Stimulated activated CD4-positive, alpha-beta T cell treated with anti-CD3 and anti-CD28 coated beads, Interleukin-1b, Interleukin-23, amount 100 ng/mL, for 4 hours (primary cell): ENCODE data around the gene MEX3D.
"Not testable (repeated sequence)": the region's sequence is repeated elsewhere in the genome, so short reads cannot be mapped to it uniquely, and the experiment has no call there.

ENCODE experiments used
- DNase-seq, 2 donors: peaks; one replicate each; pipeline ENCODE4 v3.0.0-alpha.2; 2020; ENCODE audit warnings: low read depth in 2 of 2

The MEX3D gene

GRCh38 chr19:1571358-1571757, 3.2 kb upstream of the MEX3D start:
- DNase-seq, result no peak

- no peak for DNase-seq
Observed at GRCh38 chr19:1570836-1571235, 2.7 kb upstream of the MEX3D start.

GRCh38 chr19:1569997-1570396, 1.9 kb upstream of the MEX3D start:
- DNase-seq, result no peak

GRCh38 chr19:1567848-1568227, 287 bp downstream of the MEX3D start:
- no peak for DNase-seq

GRCh38 chr19:1567116-1567847, 843 bp downstream of the MEX3D start:
- DNase-seq, result no peak

GRCh38 chr19:1566392-1567115, 1.6 kb downstream of the MEX3D start:
- DNase-seq, result no peak

- no peak for DNase-seq
Observed at GRCh38 chr19:1563251-1563650, 4.9 kb downstream of the MEX3D start.

- no peak for DNase-seq
Observed at GRCh38 chr19:1561236-1561842, 6.8 kb downstream of the MEX3D start.

GRCh38 chr19:1560286-1560882, 7.7 kb downstream of the MEX3D start:
- no peak for DNase-seq

GRCh38 chr19:1558552-1558951, 9.6 kb downstream of the MEX3D start:
- DNase-seq, result no peak

- no peak for DNase-seq
Observed at GRCh38 chr19:1556390-1557070, 11.6 kb downstream of the MEX3D start.

GRCh38 chr19:1555487-1556389, 12.4 kb downstream of the MEX3D start:
- DNase-seq, result no peak

- DNase-seq, result no peak
Observed at GRCh38 chr19:1554968-1555367, 13.2 kb downstream of the MEX3D start.

- no peak for DNase-seq
Observed at GRCh38 chr19:1553415-1553814, 14.7 kb downstream of the MEX3D start.

- no peak for DNase-seq
Observed at GRCh38 chr19:1551068-1552040, 16.8 kb downstream of the MEX3D start.

- DNase-seq, result no peak
Observed at GRCh38 chr19:1549332-1549945, 18.7 kb downstream of the MEX3D start.

GRCh38 chr19:1540365-1540925, 27.7 kb downstream of the MEX3D start:
- no peak for DNase-seq

GRCh38 chr19:1539749-1540148, 28.4 kb downstream of the MEX3D start:
- not testable (repeated sequence) for DNase-seq

GRCh38 chr19:1538978-1539377, 29.1 kb downstream of the MEX3D start:
- no peak for DNase-seq
